Adrenal gland (tissue), 5 donors: ENCODE data around the gene TAS2R30.

Experiments used
- POLR2A ChIP-seq, 2 donors: fragments of 450-650 bp; IDR thresholded peaks; one replicate each; pipeline ENCODE4 v1.6.1; 2017; ENCODE audit warnings: antibody characterized with exemption in 2 of 2, mild to moderate bottlenecking in 2 of 2, moderate library complexity in 1 of 2
- TF ChIP-seq, protein P1 (sequence below), 6 experiments: fragments of 450-650 bp in 4 of 6; fragments of 200-600 bp in 2 of 6; sonication (generic) in 1 of 6; IDR thresholded peaks; 1 replicate in 5 of 6; 2 replicates in 1 of 6; pipeline versions ENCODE4 v1.5.1 to v1.8.0; 2016 to 2021; ENCODE audit warnings: antibody characterized with exemption in 6 of 6, mild to moderate bottlenecking in 2 of 6, moderate library complexity in 1 of 6
- donor health status: DM: no; HTN: no; CAD: no.

DNA sequence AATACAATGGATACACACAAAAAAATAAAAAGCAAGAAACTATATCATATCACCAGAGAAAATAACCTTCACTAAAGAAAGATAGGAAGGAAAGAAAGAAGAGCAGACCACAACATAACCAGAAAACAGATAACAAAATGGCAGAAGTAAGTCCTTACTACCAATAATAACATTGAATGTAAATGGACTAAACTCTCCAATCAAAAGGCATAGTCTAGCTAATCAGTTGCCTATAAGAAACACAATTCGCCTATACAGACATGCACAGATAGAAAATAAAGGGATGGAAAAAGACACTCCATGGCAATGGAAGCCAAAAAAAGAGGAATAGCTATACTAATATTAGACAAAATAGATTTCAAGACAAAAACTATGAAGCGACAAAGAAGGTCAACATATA is 8.9 kb upstream of the TAS2R30 start:
- TF ChIP-seq, protein P1, sequence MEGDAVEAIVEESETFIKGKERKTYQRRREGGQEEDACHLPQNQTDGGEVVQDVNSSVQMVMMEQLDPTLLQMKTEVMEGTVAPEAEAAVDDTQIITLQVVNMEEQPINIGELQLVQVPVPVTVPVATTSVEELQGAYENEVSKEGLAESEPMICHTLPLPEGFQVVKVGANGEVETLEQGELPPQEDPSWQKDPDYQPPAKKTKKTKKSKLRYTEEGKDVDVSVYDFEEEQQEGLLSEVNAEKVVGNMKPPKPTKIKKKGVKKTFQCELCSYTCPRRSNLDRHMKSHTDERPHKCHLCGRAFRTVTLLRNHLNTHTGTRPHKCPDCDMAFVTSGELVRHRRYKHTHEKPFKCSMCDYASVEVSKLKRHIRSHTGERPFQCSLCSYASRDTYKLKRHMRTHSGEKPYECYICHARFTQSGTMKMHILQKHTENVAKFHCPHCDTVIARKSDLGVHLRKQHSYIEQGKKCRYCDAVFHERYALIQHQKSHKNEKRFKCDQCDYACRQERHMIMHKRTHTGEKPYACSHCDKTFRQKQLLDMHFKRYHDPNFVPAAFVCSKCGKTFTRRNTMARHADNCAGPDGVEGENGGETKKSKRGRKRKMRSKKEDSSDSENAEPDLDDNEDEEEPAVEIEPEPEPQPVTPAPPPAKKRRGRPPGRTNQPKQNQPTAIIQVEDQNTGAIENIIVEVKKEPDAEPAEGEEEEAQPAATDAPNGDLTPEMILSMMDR (IDR thresholded peaks at IDR 0.05), result no peak
- TF ChIP-seq POLR2A (IDR thresholded peaks at IDR 0.05), result no peak
